ENCODE results near the gene WIPF1. TPM values are rescaled to one million over a fixed set of nuclear protein-coding genes. Genes with fewer than 3 reads are reported as not detected.
A peak's percentile ranks its signal among the peaks of the same experiment; 100 is the strongest.

WIPF1 gene
- total RNA-seq, 4 donors from 2014 or later, result 31.5 to 61.5 (median 36.3) TPM

GRCh38 chr2:174535757-174536703, 61.6 kb downstream of the WIPF1 start:
- WGBS, result 87% methylated on average over 11 of the region's 11 CpGs
- H3K4me3 ChIP-seq, result no peak overlapping the region
- TF ChIP-seq EP300 (IDR thresholded peaks at IDR 0.05), result no peak
- no peak for TF ChIP-seq CTCF (IDR thresholded peaks at IDR 0.05)
- no peak for TF ChIP-seq POLR2AphosphoS5 (IDR thresholded peaks at IDR 0.05)
- no peak for TF ChIP-seq POLR2A (IDR thresholded peaks at IDR 0.05; ENCODE audit: low read depth)
- H3K27ac ChIP-seq (replicated peaks in 1 of 4), result no peak overlapping the region
- H3K27me3 ChIP-seq, result no peaks in the 10 kb centered on the region
- H3K9me3 ChIP-seq, result no peaks in the 10 kb centered on the region
- no peaks in the 10 kb centered on the region for H3K4me1 ChIP-seq
- intact Hi-C loops (cut with DNase I), result no loop called here
- H3K36me3 ChIP-seq, result no peaks in the 10 kb centered on the region
- DNase-seq (ENCODE audit: extremely low spot score), result no peak

- Histone ChIP-seq H3K36me3 (no peaks in the 10 kb centered on the region), H3K4me1 (no peaks in the 10 kb centered on the region), H3K9me3 (no peaks in the 10 kb centered on the region), H3K27me3 (no peaks in the 10 kb centered on the region), H3K27ac (replicated peaks in 1 of 4) (no peak overlapping the region), H3K4me3 (no peak overlapping the region)
- TF ChIP-seq EP300 (IDR thresholded peaks at IDR 0.05) (no peak), POLR2A (IDR thresholded peaks at IDR 0.05; ENCODE audit: low read depth) (no peak), POLR2AphosphoS5 (IDR thresholded peaks at IDR 0.05) (no peak), CTCF (IDR thresholded peaks at IDR 0.05) (no peak)
- WGBS, result 82% methylated on average over 3 of the region's 3 CpGs
- DNase-seq (ENCODE audit: extremely low spot score), result no peak
- intact Hi-C loops (cut with DNase I), result no loop called here
Measured at GRCh38 chr2:174535083-174535482, 62.5 kb downstream of the WIPF1 start.

- WGBS, result 80% methylated on average over 4 of the region's 4 CpGs
- no peaks in the 10 kb centered on the region for H3K27me3 ChIP-seq
- intact Hi-C loops (cut with DNase I), result no loop called here
- no peaks in the 10 kb centered on the region for H3K36me3 ChIP-seq
- H3K9me3 ChIP-seq, result peaks cover 0 to 5% (median 0%) of the 10 kb centered on the region in 4 donors
- no peak for DNase-seq (ENCODE audit: extremely low spot score)
- no peak overlapping the region for H3K4me3 ChIP-seq
- peak overlapping the region in 2 of 4 donors; percentile 23 to 57 for H3K27ac ChIP-seq (replicated peaks in 1 of 4)
- TF ChIP-seq CTCF (IDR thresholded peaks at IDR 0.05), result no peak
- TF ChIP-seq POLR2A (IDR thresholded peaks at IDR 0.05; ENCODE audit: low read depth), result no peak
- TF ChIP-seq POLR2AphosphoS5 (IDR thresholded peaks at IDR 0.05), result no peak
- no peak for TF ChIP-seq EP300 (IDR thresholded peaks at IDR 0.05)
- H3K4me1 ChIP-seq, result peaks cover 0 to 4% (median 0%) of the 10 kb centered on the region in 4 donors
Measured at GRCh38 chr2:174529916-174530315, 67.7 kb downstream of the WIPF1 start.

- intact Hi-C loops (cut with DNase I), result no loop called here
- Histone ChIP-seq H3K27me3 (no peaks in the 10 kb centered on the region), H3K9me3 (peaks cover 0 to 5% (median 0%) of the 10 kb centered on the region in 4 donors), H3K36me3 (no peaks in the 10 kb centered on the region), H3K27ac (replicated peaks in 1 of 4) (no peak overlapping the region), H3K4me1 (peaks cover 0 to 7% (median 0%) of the 10 kb centered on the region in 4 donors), H3K4me3 (no peak overlapping the region)
- TF ChIP-seq POLR2A (IDR thresholded peaks at IDR 0.05; ENCODE audit: low read depth) (no peak), CTCF (IDR thresholded peaks at IDR 0.05) (no peak), POLR2AphosphoS5 (IDR thresholded peaks at IDR 0.05) (no peak), EP300 (IDR thresholded peaks at IDR 0.05) (no peak)
- DNase-seq (ENCODE audit: extremely low spot score), result no peak
- WGBS, result 94% methylated on average over 3 of the region's 3 CpGs
Measured at GRCh38 chr2:174527959-174528358, 69.6 kb downstream of the WIPF1 start.

Data from esophagus muscularis mucosa (tissue), 4 donors.